CD14-positive monocyte (primary cell): Measurements from ENCODE around the gene ISCA1. TPM values are rescaled to one million over a fixed set of nuclear protein-coding genes. Genes with fewer than 3 reads are reported as not detected.

ENCODE experiments used
- DNase-seq, 3 donors: peaks; one replicate each; pipeline ENCODE4 v3.0.0-alpha.2; 2011 to 2022
- H2AFZ ChIP-seq: 2 replicates; pipeline ENCODE4 v1.6.0; 2012; ENCODE audit warnings: mild to moderate bottlenecking, low read depth, low read length, inconsistent platforms; ENCODE audit not compliant: insufficient read depth, poor library complexity, severe bottlenecking
- H3K27ac ChIP-seq, 2 donors: 1 replicate in 1 of 2; 2 replicates in 1 of 2; pipeline ENCODE4 v1.5.1; 2012 to 2013; ENCODE audit warnings: low read length in 2 of 2, control low read depth in 1 of 2, inconsistent platforms in 1 of 2, low read depth in 1 of 2, mild to moderate bottlenecking in 1 of 2
- H3K27me3 ChIP-seq, 2 donors: one replicate each; pipeline versions ENCODE4 v1.6.0 to v1.6.1; 2011 to 2013; ENCODE audit warnings: low read length in 2 of 2; ENCODE audit not compliant: control insufficient read depth in 2 of 2, insufficient read depth in 2 of 2
- H3K36me3 ChIP-seq, 2 donors: replicated peaks in 1 of 2; 1 replicate in 1 of 2; 2 replicates in 1 of 2; pipeline versions ENCODE4 v1.5.1 to v1.6.1; 2012 to 2013; ENCODE audit warnings: low read length in 2 of 2, control low read depth in 1 of 2, inconsistent platforms in 1 of 2, mild to moderate bottlenecking in 1 of 2; ENCODE audit not compliant: insufficient read depth in 2 of 2, control insufficient read depth in 1 of 2
- H3K4me1 ChIP-seq, 2 donors: 1 replicate in 1 of 2; 2 replicates in 1 of 2; pipeline versions ENCODE4 v1.5.1 to v1.6.1; 2012 to 2013; ENCODE audit warnings: low read length in 2 of 2, control low read depth in 1 of 2, inconsistent platforms in 1 of 2, mild to moderate bottlenecking in 1 of 2, moderate library complexity in 1 of 2; ENCODE audit not compliant: insufficient read depth in 2 of 2, control insufficient read depth in 1 of 2
- H3K4me2 ChIP-seq: replicated peaks from 2 replicates; pipeline ENCODE3; 2012; ENCODE audit warnings: low read length, moderate library complexity, mild to moderate bottlenecking; ENCODE audit not compliant: poor library complexity, severe bottlenecking; ENCODE audit errors: extremely low read depth
- H3K4me3 ChIP-seq, 3 experiments: fragments of 200-600 bp in 1 of 3; sonication (generic) in 1 of 3; replicated peaks in 1 of 3; 1 replicate in 2 of 3; 2 replicates in 1 of 3; pipeline ENCODE4 v1.5.1; 2011 to 2013; ENCODE audit warnings: low read length in 3 of 3, mild to moderate bottlenecking in 3 of 3, control low read depth in 2 of 3, low read depth in 2 of 3, inconsistent platforms in 1 of 3, moderate library complexity in 1 of 3
- H3K79me2 ChIP-seq: 2 replicates; pipeline ENCODE4 v1.6.0; 2012; ENCODE audit warnings: mild to moderate bottlenecking, control low read depth, inconsistent platforms, low read length, moderate library complexity; ENCODE audit not compliant: insufficient read depth
- H3K9ac ChIP-seq: 2 replicates; pipeline ENCODE4 v1.6.0; 2017; ENCODE audit warnings: low read length, mild to moderate bottlenecking; ENCODE audit not compliant: insufficient read depth, poor library complexity, severe bottlenecking
- H3K9me3 ChIP-seq, 2 donors: replicated peaks in 1 of 2; 1 replicate in 1 of 2; 2 replicates in 1 of 2; pipeline versions ENCODE4 v1.5.1 to v1.6.1; 2012 to 2013; ENCODE audit warnings: low read length in 2 of 2, control low read depth in 1 of 2; ENCODE audit not compliant: control insufficient read depth in 1 of 2, insufficient read depth in 1 of 2
- H4K20me1 ChIP-seq: 2 replicates; pipeline ENCODE4 v1.6.0; 2012; ENCODE audit warnings: mild to moderate bottlenecking, low read length, control low read depth, moderate library complexity; ENCODE audit not compliant: insufficient read depth
- H3K27ac Mint-ChIP-seq, 7 donors: one replicate each; pipeline ENCODE4 v1.8.0; 2020; ENCODE audit warnings: mild to moderate bottlenecking in 7 of 7, mixed read lengths in 7 of 7, moderate library complexity in 6 of 7, inconsistent platforms in 2 of 7
- H3K27me3 Mint-ChIP-seq, 3 donors: one replicate each; pipeline ENCODE4 v1.8.0; 2021 to 2022; ENCODE audit warnings: low read depth in 3 of 3, mild to moderate bottlenecking in 3 of 3, mixed read lengths in 3 of 3, moderate library complexity in 3 of 3, inconsistent platforms in 1 of 3
- H3K36me3 Mint-ChIP-seq, 2 donors: one replicate each; pipeline ENCODE4 v1.8.0; 2020; ENCODE audit warnings: mixed read lengths in 2 of 2, inconsistent platforms in 1 of 2, mild to moderate bottlenecking in 1 of 2
- H3K4me1 Mint-ChIP-seq: one replicate; pipeline ENCODE4 v1.8.0; 2020; ENCODE audit warnings: mild to moderate bottlenecking, mixed read lengths
- H3K4me3 Mint-ChIP-seq, 2 donors: one replicate each; pipeline ENCODE4 v1.8.0; 2020; ENCODE audit warnings: mild to moderate bottlenecking in 2 of 2, mixed read lengths in 2 of 2, moderate library complexity in 1 of 2
- H3K9me3 Mint-ChIP-seq, 7 donors: one replicate each; pipeline ENCODE4 v1.8.0; 2020 to 2022; ENCODE audit warnings: mixed read lengths in 7 of 7, mild to moderate bottlenecking in 6 of 7, moderate library complexity in 6 of 7, inconsistent platforms in 2 of 7
- WGBS: methylation state at CpG from one replicate; pipeline ENCODE4 v1.1.5; 2013; ENCODE audit warnings: missing lambda C conversion rate; ENCODE audit not compliant: insufficient coverage; 5-methylcytosine and 5-hydroxymethylcytosine counted together
- intact Hi-C, 2 donors: fragments of 100-400 bp; cut with micrococcal nuclease; formaldehyde crosslinking; loops; one replicate each; pipeline versions ENCODE4 v1.15.0 to v1.15.1; 2023
- polyA plus RNA-seq, 3 donors: library from polyadenylated mRNA; depleted of rRNA in 1 of 3; unstranded in 2 of 3; stranded (reverse) in 1 of 3; fragments of 300-500 nt in 2 of 3; fragments of >200 nt in 1 of 3; fragmentation: Illumina TruSeq in 2 of 3; gene quantifications; 1 replicate in 2 of 3; 2 replicates in 1 of 3; pipeline ENCODE4 v1.2.3, GENCODE V29; 2012 to 2021
- TF ChIP-seq, protein P1 (sequence below): fragments of 200-600 bp; IDR thresholded peaks from one replicate; pipeline ENCODE4 v1.8.0; 2022; ENCODE audit warnings: antibody characterized with exemption, mild to moderate bottlenecking

The ISCA1 gene
- polyA plus RNA-seq, 3 donors, result 13.2 to 46.7 (median 36.9) TPM

DNA sequence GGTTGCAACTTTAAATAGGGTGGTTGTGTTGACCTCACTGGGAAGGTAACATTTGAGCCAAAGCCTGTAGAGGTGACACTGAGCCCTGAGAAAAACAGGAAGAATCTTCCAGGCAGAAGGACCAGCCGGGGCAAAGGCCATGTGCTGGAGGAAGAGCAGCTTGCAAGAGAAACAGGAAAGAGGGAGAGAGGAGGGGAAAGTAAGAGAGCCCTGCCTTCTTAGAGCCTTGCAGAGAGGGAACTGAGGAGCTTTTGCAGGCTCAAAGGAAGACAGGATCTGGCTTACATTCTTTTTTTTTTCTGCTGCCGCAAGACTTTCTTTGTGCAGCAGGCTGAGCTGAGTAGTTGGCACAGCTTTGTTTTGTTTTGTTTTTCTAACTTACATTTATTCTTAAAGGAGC is 40.3 kb downstream of the ISCA1 start:
- Mint-ChIP-seq H3K36me3 (no peaks in the 10 kb centered on the region), H3K9me3 (peaks cover 0 to 2% (median 0%) of the 10 kb centered on the region in 7 donors)
- WGBS, result 0% methylated on average over 1 of the region's 2 CpGs

DNA sequence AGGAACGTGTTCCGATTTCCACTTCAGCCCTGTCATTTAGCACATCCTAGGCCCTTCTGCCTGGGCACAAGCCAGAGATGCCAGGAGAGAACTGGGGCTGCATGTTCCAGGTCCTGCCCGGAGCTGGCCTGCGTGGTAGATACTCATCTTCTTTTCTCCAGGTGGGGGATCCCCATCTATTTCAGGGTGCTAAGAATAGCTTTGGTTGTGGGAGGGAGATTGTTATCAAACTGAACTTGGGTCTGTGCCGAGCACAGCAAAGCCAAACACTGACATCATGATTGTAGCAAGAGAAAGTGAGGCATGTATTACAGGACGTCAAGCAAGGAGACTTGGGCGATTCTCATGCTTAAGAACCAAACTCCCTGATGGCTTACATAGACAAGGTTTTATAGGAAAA is 41.1 kb downstream of the ISCA1 start:
- H3K4me1 Mint-ChIP-seq, result peaks cover 4% of the 10 kb centered on the region
- H3K9me3 Mint-ChIP-seq, result peaks cover 0 to 2% (median 0%) of the 10 kb centered on the region in 7 donors
- no peaks in the 10 kb centered on the region for H3K9me3 ChIP-seq
- WGBS, result 79% methylated on average over 3 of the region's 7 CpGs
- no peak overlapping the region for H3K4me3 Mint-ChIP-seq
- TF ChIP-seq, protein P1, sequence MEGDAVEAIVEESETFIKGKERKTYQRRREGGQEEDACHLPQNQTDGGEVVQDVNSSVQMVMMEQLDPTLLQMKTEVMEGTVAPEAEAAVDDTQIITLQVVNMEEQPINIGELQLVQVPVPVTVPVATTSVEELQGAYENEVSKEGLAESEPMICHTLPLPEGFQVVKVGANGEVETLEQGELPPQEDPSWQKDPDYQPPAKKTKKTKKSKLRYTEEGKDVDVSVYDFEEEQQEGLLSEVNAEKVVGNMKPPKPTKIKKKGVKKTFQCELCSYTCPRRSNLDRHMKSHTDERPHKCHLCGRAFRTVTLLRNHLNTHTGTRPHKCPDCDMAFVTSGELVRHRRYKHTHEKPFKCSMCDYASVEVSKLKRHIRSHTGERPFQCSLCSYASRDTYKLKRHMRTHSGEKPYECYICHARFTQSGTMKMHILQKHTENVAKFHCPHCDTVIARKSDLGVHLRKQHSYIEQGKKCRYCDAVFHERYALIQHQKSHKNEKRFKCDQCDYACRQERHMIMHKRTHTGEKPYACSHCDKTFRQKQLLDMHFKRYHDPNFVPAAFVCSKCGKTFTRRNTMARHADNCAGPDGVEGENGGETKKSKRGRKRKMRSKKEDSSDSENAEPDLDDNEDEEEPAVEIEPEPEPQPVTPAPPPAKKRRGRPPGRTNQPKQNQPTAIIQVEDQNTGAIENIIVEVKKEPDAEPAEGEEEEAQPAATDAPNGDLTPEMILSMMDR, result no peak
- no peak overlapping the region for H3K27ac ChIP-seq
- intact Hi-C loops, result no loop called here
- H3K36me3 ChIP-seq, result no peaks in the 10 kb centered on the region
- no peak overlapping the region for H3K4me3 ChIP-seq
- peaks cover 0 to 2% (median 2%) of the 10 kb centered on the region in 3 donors for H3K27me3 Mint-ChIP-seq
- no peak overlapping the region for H3K4me2 ChIP-seq
- H3K27ac Mint-ChIP-seq, result no peak overlapping the region
- H4K20me1 ChIP-seq, result no peaks in the 10 kb centered on the region
- no peak overlapping the region for H2AFZ ChIP-seq
- no peak for DNase-seq
- H3K4me1 ChIP-seq, result no peaks in the 10 kb centered on the region
- no peaks in the 10 kb centered on the region for H3K36me3 Mint-ChIP-seq
- no peak overlapping the region for H3K9ac ChIP-seq
- no peaks in the 10 kb centered on the region for H3K27me3 ChIP-seq
- H3K79me2 ChIP-seq, result no peaks in the 10 kb centered on the region

More for the DNA sequence above, 40.3 kb downstream of the ISCA1 start:
- no peak overlapping the region for H3K4me2 ChIP-seq
- no peaks in the 10 kb centered on the region for H3K79me2 ChIP-seq
- H3K4me3 ChIP-seq, result no peak overlapping the region
- H3K27ac ChIP-seq, result no peak overlapping the region
- no peaks in the 10 kb centered on the region for H3K9me3 ChIP-seq
- H3K4me1 ChIP-seq, result no peaks in the 10 kb centered on the region
- no peaks in the 10 kb centered on the region for H3K27me3 ChIP-seq
- peaks cover 0 to 2% (median 2%) of the 10 kb centered on the region in 3 donors for H3K27me3 Mint-ChIP-seq
- TF ChIP-seq, protein P1, result no peak
- no peak overlapping the region for H2AFZ ChIP-seq
- H3K9ac ChIP-seq, result no peak overlapping the region
- no peaks in the 10 kb centered on the region for H4K20me1 ChIP-seq
- peaks cover 4% of the 10 kb centered on the region for H3K4me1 Mint-ChIP-seq
- no peaks in the 10 kb centered on the region for H3K36me3 ChIP-seq
- DNase-seq, result no peak
- intact Hi-C loops, result no loop called here
- H3K27ac Mint-ChIP-seq, result no peak overlapping the region
- no peak overlapping the region for H3K4me3 Mint-ChIP-seq
